T-helper 2 cell (primary cell): ENCODE data around the gene RELN.
"Not testable (repeated sequence)": the region's sequence is repeated elsewhere in the genome, so short reads cannot be mapped to it uniquely, and the experiment has no call there.

Experiments used
- DNase-seq, 5 experiments: peaks; one replicate each; pipeline versions ENCODE4 v3.0.0 to v3.0.0-alpha.2; 2012 to 2022

The RELN gene

GRCh38 chr7:103547451-103548284 lies 441.8 kb downstream of the RELN start:
- DNase-seq: peak in 1 of 5 experiments; percentile 1

GRCh38 chr7:103542470-103542869 lies 447.0 kb downstream of the RELN start:
- no peak for DNase-seq

DNA sequence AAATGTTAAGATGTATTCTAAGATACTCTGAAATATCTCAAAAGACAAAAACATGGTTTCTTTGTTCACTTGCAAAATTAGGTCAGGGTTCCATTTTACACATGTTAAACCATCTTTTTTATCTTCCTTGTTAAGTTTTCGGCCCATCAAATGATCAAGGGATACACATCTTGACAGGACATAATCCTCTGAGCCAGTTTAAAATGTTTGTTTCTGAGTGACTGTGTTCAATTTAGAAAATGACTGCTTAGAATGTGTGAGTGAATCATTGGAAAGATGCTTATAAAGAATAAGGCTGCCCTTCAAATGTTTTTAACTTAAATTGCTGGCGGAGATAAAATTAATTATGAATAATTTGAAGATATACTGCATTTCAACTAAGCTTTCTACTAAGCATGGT lies 447.5 kb downstream of the RELN start:
- no peak for DNase-seq

GRCh38 chr7:103541026-103541425 lies 448.4 kb downstream of the RELN start:
- DNase-seq: no peak

GRCh38 chr7:103540338-103540737 lies 449.1 kb downstream of the RELN start:
- DNase-seq: no peak

DNA sequence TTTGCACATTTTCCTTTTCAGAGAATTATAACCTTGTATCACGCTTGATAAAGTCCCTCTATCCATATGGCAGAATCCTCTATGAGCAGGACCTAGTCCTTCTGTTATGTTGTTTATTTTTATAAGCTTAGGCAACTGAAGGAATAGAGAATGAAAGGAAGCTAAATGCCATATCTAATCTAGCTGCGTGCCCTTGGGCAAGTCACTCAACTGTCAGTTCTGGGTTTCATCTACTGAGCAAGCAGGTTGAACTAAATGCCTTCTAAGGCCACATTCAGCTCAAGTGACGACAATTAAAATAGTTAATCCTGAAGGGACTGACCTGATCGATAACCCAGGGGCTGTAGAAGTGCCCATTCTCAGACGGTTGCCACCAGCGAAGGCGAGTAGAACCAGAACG lies 449.6 kb downstream of the RELN start:
- DNase-seq: no peak

DNA sequence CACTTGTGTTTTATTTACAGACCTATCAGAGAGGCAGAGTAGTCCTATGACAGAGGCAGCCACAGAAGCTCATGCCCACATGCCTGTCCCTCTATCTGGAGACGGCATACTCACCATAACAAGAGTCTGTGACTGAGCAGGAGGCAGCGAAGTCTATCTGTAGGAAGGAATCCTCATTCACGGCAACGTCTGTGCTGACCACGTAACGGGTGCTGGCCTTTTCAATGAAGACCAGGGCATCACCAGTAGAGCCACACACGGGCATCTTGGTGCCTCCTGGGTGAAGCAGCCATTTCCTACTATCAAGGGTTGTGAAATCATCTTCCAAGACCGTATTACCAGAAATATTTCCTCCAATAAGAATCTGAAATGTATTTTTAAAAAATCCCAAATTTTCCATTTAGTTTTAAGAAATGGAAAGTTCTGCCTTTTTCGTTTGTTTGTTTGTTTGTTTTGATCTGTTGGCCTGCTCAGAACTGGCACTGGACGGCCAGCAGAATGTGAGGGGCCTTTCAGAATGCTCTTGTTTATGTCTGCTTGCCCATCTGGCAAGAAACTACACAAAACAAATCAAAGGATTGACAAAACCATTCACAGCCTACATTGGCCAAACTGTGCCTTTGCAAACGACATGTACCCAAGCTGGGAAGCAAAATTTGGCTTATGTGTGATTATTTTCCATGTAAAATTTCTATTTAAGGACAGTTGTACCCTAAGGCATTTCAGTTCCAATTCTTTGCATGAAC lies 450.3 kb downstream of the RELN start:
- no peak for DNase-seq

- DNase-seq: no peak
Measured at GRCh38 chr7:103533761-103534160, 455.7 kb downstream of the RELN start.

DNA sequence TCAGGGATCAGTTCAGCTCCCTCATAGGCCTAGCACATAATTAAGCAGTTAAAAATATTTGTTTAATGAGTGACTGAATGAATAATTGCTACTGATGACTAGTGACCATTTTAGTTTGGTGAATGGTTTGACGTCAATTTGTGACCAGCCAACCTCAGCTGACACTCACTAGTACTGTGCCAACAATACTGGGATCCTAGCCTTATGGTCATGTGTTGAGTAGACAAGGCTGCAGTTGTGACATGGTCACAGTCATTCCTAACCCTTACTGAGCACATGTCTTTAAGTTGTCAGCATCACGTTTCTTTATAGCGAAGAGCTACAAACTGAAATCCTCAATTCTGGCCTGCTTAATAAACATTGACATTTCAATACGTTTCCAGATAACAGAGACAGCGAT lies 456.5 kb downstream of the RELN start:
- no peak for DNase-seq

DNA sequence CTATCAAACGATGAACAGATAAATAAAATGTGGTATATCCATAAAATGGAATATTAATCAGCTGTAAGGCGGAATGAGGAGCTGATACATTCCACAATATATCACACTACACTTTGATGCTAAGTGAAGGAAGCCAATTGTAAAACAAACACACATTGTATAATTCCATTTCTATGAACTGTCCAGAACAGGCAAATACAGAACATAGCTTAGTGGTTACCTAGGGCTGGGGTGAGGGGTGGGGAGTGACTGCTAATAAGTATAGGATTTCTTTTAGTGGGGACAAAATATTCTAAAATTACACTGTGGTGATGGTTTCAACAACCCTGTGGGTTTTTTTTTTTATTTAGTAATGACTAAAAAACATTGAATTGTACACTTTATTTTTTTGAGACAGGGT lies 461.3 kb downstream of the RELN start:
- DNase-seq: no peak

DNA sequence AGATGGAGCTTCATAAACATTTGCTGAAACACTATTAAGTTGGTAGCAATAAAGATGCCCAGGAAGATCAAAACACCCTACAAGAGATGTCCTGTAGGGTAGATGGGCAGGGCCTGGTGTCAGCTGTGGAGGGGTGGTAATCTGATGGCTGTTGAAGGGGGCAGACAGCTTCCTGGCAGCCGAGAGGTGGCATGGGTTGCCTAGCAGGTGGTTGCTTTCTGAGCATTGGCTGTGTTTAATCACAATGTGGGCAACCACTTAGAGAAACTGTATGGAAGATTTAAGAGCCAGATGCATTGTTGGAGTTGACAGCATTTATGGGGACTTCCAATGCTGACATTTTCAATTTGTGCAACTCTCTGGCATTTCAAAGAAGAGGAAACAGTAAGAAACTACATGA lies 463.5 kb downstream of the RELN start:
- no peak for DNase-seq

DNA sequence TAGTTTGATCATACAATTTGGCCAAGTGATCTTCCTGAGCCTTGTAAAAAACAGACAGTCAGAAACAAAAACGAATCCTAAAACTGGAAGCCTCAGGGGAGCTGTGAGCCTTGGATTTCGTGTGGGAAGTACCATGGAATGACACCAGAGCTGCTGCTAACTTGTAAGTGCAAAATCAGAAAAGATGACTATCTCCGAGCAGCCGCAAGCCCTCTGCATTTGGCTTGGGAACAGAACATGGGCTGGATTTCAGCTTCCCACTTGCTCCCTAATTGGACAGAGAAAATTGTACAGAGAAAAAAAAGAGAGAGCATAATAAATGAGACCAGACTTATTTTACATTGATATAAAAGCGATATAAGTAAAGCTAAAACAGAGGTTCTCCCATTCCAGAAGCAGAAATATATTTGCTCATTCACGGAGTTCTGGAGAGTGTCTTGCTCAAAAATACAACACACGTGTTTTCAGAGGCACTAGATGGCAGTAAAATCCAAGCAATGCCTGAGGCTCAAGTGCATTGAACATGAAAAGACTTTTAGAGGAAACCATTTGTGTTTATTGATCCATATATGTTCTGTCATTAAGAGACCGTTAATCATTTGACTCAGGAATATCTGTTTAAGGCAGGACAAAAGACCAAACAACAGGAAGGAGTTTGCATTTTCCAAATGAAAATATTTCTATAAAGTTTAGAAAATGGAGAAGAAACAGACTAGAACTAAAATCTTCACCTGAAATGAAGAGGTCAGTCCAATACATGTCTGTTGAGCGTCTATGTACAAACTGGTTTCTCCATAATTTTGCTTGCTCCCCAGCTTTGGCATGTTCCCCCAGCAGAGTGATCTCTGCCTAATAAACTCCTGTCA lies 465.2 kb downstream of the RELN start:
- peak in 1 of 5 experiments; percentile 12 for DNase-seq

- no peak for DNase-seq
Measured at GRCh38 chr7:103521937-103522336, 467.5 kb downstream of the RELN start.

DNA sequence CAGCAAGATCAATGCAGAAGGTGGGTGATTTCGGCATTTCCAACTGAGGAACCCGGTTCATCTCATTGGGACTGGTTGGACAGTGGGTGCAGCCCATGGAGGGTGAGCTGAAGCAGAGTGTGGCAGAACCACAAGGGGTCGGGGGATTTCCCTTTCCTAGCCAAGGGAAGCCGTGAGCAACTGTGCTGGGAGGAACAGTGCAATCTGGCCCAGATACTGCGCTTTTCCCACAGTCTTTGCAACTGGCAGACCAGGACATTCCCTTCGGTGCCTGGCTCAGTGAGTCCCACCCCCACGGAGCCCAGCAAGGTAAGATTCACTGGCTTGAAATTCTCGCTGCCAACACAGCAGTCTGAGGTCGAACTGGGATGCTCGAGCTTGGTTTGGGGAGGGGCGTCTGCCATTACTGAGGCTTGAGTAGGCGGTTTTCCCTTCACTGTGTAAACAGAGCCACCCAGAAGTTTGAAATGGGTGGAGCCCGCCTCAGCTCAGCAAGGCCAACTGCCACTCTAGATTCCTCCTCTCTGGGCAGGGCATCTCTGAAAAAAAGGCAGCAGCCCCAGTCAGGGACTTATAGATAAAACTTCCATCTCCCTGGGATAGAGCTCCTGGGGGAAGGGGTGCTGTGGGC lies 484.8 kb downstream of the RELN start:
- no peak for DNase-seq

DNA sequence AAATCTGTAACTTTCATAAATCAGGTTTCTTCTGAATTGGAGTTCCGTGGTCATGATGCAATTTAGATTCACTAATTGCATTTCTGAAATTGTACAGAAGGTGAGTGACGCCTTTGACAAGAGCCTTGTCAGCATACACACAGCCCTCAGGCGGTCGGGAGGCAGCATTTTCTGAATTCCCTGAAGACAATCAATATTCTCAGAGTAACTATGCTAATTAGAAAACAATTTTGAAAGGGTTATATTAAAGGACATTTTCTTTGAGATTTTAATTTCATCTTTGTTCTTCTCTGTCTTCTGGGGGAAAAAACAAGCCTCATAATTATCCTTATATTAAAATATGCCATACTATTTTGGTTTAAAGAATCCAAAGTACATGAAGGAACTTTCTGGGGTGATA lies 488.3 kb downstream of the RELN start:
- no peak for DNase-seq

GRCh38 chr7:103499976-103500375 lies 489.5 kb downstream of the RELN start:
- no peak for DNase-seq

DNA sequence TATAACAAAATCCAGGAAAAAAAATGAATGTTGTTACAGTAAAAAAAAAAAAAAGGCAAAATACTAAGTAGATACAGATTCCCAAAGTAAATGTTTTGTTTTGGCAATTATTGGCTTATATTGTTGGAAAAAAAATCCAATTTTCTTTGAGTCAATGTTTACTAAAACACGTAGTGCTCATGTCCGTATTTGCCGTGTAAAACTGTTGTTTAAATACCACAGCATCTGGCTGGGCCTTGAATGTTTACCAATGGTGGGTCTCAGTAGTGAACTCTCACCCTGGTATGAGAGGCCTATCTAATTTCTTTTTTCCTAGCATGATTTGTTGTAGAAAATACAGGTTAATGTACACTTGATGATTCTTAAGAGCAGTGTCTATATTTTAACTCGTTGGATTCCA lies 502.0 kb downstream of the RELN start:
- no peak for DNase-seq

- DNase-seq: not testable (repeated sequence)
Measured at GRCh38 chr7:103486873-103487272, 502.6 kb downstream of the RELN start.

DNA sequence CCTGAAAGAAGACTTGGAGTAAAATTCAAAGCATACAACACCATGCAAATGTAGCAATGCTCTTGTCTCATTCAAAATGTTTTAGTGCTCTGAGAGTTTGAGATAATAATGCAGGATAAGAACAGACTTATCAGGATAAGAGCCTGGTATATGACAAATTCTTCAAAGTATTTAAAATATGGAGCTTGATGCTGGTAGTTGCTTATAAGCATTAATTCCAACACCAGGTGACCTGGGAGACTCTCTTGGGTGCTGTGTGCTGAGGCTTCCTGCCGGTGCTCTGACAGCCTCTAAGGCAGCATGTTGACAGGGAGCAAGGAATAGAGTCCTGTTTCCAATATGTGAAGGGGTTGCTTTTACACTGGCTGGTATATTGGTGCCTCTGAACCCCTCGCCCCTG lies 508.7 kb downstream of the RELN start:
- no peak for DNase-seq

DNA sequence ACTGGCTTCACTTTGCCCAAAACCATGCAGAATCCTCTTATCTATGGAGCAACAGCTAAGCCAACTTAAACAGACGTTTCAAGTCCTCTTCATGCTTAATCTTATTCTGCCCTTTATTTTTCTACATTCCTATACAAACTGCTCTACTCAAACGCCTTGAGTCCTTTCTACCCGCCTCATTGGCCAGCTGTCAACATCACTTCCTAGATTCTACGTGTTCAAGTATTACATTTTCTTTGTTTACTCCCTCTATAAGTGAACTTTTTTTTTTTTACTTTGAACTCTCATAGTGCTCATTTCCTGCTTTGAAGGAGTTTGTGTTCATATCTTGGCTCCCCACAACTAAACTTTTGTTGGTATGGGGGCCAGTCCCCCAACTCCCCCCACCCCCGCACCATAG lies 514.5 kb downstream of the RELN start:
- DNase-seq: no peak

GRCh38 chr7:103469095-103469948 lies 520.1 kb downstream of the RELN start:
- no peak for DNase-seq

DNA sequence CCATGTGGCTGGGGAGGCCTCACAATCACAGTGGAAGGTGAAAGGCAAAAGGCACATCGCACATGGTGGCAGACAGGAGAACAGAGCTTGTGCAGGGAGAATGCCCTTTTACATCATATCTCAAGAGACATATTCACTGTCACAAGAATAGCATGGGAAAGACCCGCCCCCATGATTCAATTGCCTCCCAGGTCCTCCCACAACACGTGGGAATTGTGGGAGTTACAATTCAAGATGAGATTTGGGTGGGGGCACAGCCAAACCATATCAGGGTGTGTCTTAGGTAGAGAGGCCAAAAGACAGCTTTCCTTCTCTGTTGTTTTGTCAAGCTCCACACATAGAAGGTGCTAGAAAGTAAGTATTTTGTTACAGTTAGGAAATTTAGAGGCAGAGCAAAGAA lies 522.6 kb downstream of the RELN start:
- no peak for DNase-seq
